ENCODE results near the gene CTTNBP2.

Gene CTTNBP2

GRCh38 chr7:117685795-117686194 lies 187.4 kb downstream of the CTTNBP2 start:
- POLR2A ChIA-PET = no interaction called here
- no peaks in the 10 kb centered on the region for H3K4me1 ChIP-seq (ENCODE audit: control insufficient read depth, insufficient read depth, low read length)
- H3K27ac ChIP-seq (ENCODE audit: extremely low read depth, low read depth, low read length) = no peak overlapping the region
- H3K9me3 ChIP-seq (ENCODE audit: control insufficient read depth, insufficient read depth, low read depth, low read length) = no peaks in the 10 kb centered on the region
- no peak overlapping the region for H3K4me3 ChIP-seq (ENCODE audit: low read depth, low read length)
- CTCF ChIA-PET = interaction anchor here (0.8 kb wide), 1 partner anchor 263 kb away, joined by 3 read pairs; no protein-coding TSS in a partner anchor
- no peak for TF ChIP-seq ZNF624 (tag by site-specific recombination; IDR thresholded peaks at IDR 0.05)
- no peak for TF ChIP-seq ZNF132 (tag by site-specific recombination; IDR thresholded peaks at IDR 0.05; ENCODE audit: borderline replicate concordance)
- no peak for TF ChIP-seq ZNF175 (tag by site-specific recombination; IDR thresholded peaks at IDR 0.05)
- no peak for TF ChIP-seq ZNF148 (tag by site-specific recombination; IDR thresholded peaks at IDR 0.05; ENCODE audit: borderline replicate concordance)
- TF ChIP-seq SALL2 (tag by site-specific recombination; IDR thresholded peaks at IDR 0.05; ENCODE audit: borderline replicate concordance) = no peak
- TF ChIP-seq ZBTB8A (tag by site-specific recombination; IDR thresholded peaks at IDR 0.05) = no peak
- TF ChIP-seq ZNF514 (tag by site-specific recombination; IDR thresholded peaks at IDR 0.05) = no peak
- TF ChIP-seq ZNF302 (tag by site-specific recombination; IDR thresholded peaks at IDR 0.05; ENCODE audit: low read depth) = no peak
- TF ChIP-seq ZNF76 (tag by site-specific recombination; IDR thresholded peaks at IDR 0.05; ENCODE audit: borderline replicate concordance, low read depth) = no peak
- TF ChIP-seq ZNF518A (tag by site-specific recombination; conservative IDR thresholded peaks at IDR 0.05; ENCODE audit: low read depth) = no peak
- no peak for TF ChIP-seq ZFP69B (tag by site-specific recombination; IDR thresholded peaks at IDR 0.05)
- H3K36me3 ChIP-seq (ENCODE audit: control insufficient read depth in 2 of 2, insufficient read depth in 1 of 2, low read length in 2 of 2) = no peaks in the 10 kb centered on the region

- CTCF ChIA-PET = interaction anchor here (0.9 kb wide), 1 partner anchor 224 kb away, joined by 3 read pairs; no protein-coding TSS in a partner anchor
- Histone ChIP-seq H3K9me3 (ENCODE audit: control insufficient read depth, insufficient read depth, low read depth, low read length) (no peaks in the 10 kb centered on the region), H3K4me3 (ENCODE audit: low read depth, low read length) (no peak overlapping the region), H3K36me3 (ENCODE audit: control insufficient read depth in 2 of 2, insufficient read depth in 1 of 2, low read length in 2 of 2) (no peaks in the 10 kb centered on the region), H3K27ac (ENCODE audit: extremely low read depth, low read depth, low read length) (no peak overlapping the region), H3K4me1 (ENCODE audit: control insufficient read depth, insufficient read depth, low read length) (no peaks in the 10 kb centered on the region)
- POLR2A ChIA-PET = no interaction called here
- no peak for TF ChIP-seq ZNF302 (tag by site-specific recombination; IDR thresholded peaks at IDR 0.05; ENCODE audit: low read depth)
- no peak for TF ChIP-seq PRDM6 (tag by site-specific recombination; IDR thresholded peaks at IDR 0.05)
- no peak for TF ChIP-seq ZNF768 (tag by site-specific recombination; IDR thresholded peaks at IDR 0.05)
- no peak for TF ChIP-seq ZNF398 (tag by site-specific recombination; IDR thresholded peaks at IDR 0.05)
- no peak for TF ChIP-seq EGR2 (tag by site-specific recombination; IDR thresholded peaks at IDR 0.05; ENCODE audit: low read depth)
- TF ChIP-seq ZNF776 (tag by site-specific recombination; IDR thresholded peaks at IDR 0.05; ENCODE audit: borderline replicate concordance) = no peak
- TF ChIP-seq REPIN1 (tag by site-specific recombination; IDR thresholded peaks at IDR 0.05; ENCODE audit: low read depth) = no peak
- TF ChIP-seq GLI4 (tag by site-specific recombination; IDR thresholded peaks at IDR 0.05) = no peak
- TF ChIP-seq ZSCAN23 (tag by site-specific recombination; IDR thresholded peaks at IDR 0.05) = no peak
- TF ChIP-seq ZNF19 (tag by site-specific recombination; IDR thresholded peaks at IDR 0.05; ENCODE audit: low read depth) = no peak
- TF ChIP-seq ZNF140 (tag by site-specific recombination; IDR thresholded peaks at IDR 0.05) = no peak
- TF ChIP-seq ZNF521 (tag by site-specific recombination; IDR thresholded peaks at IDR 0.05) = no peak
- no peak for TF ChIP-seq ZNF10 (tag by site-specific recombination; IDR thresholded peaks at IDR 0.05)
- TF ChIP-seq GLI2 (tag by site-specific recombination; IDR thresholded peaks at IDR 0.05; ENCODE audit: borderline replicate concordance, low read depth) = no peak
Measured at GRCh38 chr7:117683430-117684175, 189.6 kb downstream of the CTTNBP2 start.
